ENCODE results near the gene WRAP53. TPM values are rescaled to one million over a fixed set of nuclear protein-coding genes. Genes with fewer than 3 reads are reported as not detected.

The WRAP53 gene
- polyA plus RNA-seq, 1 donor = 13.1 TPM

DNA sequence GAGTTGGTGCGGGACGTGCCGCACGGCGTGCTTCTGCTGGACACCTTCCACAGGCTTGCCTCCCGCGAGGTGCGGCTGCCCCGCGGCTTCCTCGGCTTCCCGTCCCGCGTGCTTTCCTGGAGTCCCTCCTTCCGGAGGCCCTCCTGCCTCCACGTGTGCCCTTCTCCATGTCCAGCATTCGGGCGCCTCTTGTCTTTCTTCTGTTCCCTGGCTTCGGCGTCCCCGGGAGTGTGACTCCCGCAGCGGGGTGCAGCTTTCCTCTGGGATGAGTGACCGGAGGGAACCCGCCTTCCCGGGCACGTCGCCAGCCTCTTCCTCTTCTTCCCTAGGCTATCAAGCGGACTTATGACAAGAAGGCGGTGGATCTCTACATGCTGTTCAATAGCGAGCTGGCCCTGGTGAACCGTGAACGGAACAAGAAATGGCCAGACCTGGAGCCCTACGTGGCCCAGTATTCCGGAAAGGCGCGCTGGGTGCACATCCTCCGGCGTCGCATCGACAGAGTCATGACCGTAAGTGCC is 52.3 kb downstream of the WRAP53 start:
- DNase-seq = no peak

DNA sequence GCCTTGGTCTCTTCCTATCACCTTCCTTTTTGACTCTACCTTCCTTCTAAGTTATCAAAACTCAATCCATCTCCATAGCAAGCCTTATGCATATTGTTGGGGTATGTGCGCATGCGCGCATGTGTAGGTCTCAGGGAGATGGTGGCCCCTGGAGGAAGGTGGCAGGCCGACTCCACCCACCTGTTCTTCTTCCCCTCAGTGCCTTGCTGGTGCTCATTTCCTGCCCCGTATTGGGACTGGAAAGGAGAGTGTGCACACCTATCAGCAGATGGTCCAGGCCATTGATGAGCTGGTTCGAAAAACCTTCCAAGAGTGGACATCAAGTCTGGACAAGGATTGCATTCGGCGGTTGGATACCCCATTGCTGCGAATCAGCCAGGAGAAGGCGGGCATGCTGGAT is 54.5 kb downstream of the WRAP53 start:
- DNase-seq = no peak

DNA sequence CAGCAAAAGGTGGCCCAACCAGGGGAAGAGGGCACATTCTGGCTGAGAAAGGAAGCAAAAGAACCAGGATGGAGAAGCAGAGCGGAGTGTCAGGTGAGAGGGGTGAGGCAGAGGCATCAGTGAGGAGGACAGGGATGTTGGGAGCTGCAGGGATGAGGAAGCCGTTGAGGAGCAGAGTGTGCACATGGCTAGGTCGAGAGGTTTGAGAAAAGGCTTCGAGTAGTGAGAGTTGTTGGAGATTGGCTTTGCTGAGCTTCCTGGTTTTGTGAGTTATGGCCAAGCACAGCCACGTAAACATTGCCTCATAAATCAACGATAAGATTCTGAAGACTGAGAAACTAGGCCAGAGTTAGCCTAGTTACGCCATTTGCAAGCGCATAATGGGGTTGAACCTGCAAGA is 56.1 kb downstream of the WRAP53 start:
- DNase-seq = peak; percentile 24

DNA sequence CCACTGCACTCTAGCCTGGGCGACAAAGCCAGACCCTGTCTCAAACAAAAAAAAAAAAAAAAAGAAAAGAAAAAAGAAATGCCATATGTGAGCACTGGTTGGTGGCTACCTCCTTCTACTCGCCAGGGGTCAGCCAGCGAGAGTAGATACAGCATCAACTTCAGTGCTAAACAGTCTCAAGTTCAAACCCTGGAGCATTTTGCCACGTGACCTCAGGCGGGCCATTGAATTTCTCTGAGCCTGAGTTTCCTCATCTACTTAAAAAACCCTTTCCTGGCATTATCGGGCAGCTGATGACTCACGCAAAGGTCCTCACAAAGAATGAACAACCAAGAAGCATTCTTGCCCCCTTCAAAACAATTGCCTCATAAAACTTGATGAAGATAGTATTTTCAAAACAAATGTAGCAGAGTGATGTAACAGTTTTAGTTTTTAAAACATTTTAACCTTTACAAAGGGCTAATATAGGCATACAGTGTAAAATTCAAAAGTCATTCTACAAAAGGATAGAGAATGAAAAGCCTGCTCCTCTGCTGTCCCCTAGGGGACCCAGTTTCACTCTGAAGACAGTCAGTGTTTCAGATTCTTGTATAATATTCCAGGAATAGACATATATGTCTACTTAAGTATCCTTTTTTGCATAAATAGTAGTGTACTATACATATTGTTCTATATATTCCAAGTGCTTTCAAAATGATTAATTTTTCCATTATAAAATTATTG is 57.6 kb downstream of the WRAP53 start:
- no peak for DNase-seq

DNA sequence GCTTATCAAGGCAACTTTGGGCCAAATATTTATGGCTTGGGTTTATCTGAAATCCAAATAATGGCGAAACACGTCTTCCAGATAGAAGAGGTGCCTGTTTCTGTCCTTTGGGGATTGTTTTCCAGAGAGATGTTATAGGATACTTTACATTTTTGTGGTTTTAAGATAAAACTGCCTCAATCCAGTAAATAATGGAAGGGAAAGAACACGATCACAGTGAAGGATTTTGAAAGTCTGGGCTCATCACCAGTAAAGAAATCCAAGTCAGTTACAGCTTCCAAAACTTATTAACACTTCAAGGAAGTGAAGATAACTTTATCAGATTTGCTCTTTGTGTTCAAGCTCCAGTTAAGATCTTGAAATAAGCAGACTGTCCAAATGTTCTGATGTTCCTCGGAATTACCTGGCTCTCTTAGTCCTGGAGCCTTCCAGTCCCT is 59.4 kb downstream of the WRAP53 start:
- no peak for DNase-seq

DNA sequence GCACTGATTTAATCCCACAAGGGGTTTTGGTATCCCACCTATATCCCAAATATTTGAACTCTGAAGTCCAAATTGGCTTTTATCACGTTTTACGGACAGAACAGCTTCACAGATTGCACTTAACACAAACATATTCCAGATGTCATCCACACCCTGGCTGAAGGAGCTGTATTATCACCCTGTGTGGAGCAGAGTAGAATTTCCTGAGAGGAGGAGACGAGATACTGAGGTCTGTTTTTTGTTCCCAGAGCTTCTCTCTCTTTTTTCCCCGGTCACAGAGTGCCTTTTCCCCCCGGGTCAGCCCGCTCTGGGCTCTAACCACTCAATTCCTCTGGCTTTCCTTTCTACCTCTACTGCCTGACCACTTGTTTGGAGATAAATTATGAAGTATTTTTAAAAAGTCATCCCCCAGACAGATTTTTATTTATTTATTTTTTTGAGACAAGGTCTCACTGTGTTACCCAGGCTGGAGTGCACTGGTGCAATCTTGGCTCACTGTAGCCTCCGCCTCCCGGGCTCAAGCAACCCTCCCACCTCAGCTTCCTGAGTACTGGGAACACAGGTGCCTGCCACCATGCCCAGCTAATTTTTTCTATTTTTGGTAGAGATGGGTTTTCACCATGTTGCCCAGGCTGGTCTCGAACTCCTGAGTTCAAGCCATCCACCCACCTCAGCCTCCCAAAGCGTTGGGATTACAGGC is 59.9 kb downstream of the WRAP53 start:
- DNase-seq = no peak

DNA sequence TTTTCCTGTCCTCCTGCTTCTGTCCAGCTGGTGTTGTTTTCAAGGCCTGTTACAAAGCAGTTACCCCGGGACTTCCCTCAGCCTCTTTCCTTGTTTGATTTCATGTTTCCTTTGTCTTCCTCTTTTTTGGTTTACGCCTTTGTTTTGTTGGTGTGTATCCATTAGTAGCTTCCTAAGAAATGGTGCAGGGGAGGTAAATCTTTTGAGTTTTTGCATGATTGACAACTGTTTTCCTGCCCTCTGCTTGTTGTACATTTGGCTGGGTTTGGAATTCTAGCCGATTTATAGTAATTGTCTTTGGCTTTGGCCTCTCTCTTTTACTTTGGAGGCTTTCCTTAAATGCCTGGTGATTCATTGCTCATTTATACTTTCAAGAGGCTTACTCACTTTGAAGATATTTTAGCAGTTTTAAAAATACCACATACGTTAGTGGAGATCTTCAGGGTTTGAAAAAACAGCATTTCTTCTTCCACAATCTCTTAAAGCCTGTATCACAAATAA is 62.1 kb downstream of the WRAP53 start:
- no peak for DNase-seq

Other genes with a start within 250 kb of the WRAP53 start
- gene FGF11, start 249.0 kb upstream of the WRAP53 start, polyA plus RNA-seq (ENCODE audit: insufficient read length) = 6.1 TPM
- 10.5 TPM for gene CHRNB1, start 243.4 kb upstream of the WRAP53 start, polyA plus RNA-seq (ENCODE audit: insufficient read length)
- gene ZBTB4, start 208.8 kb upstream of the WRAP53 start, polyA plus RNA-seq (ENCODE audit: insufficient read length) = 39.3 TPM
- gene SLC35G6, start 207.0 kb upstream of the WRAP53 start, polyA plus RNA-seq (ENCODE audit: insufficient read length) = 0.45 TPM
- gene POLR2A, start 204.1 kb upstream of the WRAP53 start, polyA plus RNA-seq (ENCODE audit: insufficient read length) = 141 TPM
- 17.7 TPM for gene TNFSF12, start 139.4 kb upstream of the WRAP53 start, polyA plus RNA-seq (ENCODE audit: insufficient read length)
- gene TNFSF13, start 129.7 kb upstream of the WRAP53 start, polyA plus RNA-seq (ENCODE audit: insufficient read length) = 13.2 TPM
- 90.9 TPM for gene SENP3, start 126.6 kb upstream of the WRAP53 start, polyA plus RNA-seq (ENCODE audit: insufficient read length)
- gene CD68, start 108.8 kb upstream of the WRAP53 start, polyA plus RNA-seq (ENCODE audit: insufficient read length) = 56.8 TPM
- gene MPDU1, start 104.6 kb upstream of the WRAP53 start, polyA plus RNA-seq (ENCODE audit: insufficient read length) = 119 TPM
- gene SOX15, start 98.4 kb upstream of the WRAP53 start, polyA plus RNA-seq (ENCODE audit: insufficient read length) = 3.0 TPM
- gene FXR2, start 73.6 kb upstream of the WRAP53 start, polyA plus RNA-seq (ENCODE audit: insufficient read length) = 54.8 TPM
- 136 TPM for gene SAT2, start 60.7 kb upstream of the WRAP53 start, polyA plus RNA-seq (ENCODE audit: insufficient read length)
- 2.8 TPM for gene SHBG, start 58.3 kb upstream of the WRAP53 start, polyA plus RNA-seq (ENCODE audit: insufficient read length)
- 20.5 TPM for gene ATP1B2, start 37.6 kb upstream of the WRAP53 start, polyA plus RNA-seq (ENCODE audit: insufficient read length)
- 76.3 TPM for gene TP53, start 987 bp upstream of the WRAP53 start, polyA plus RNA-seq (ENCODE audit: insufficient read length)
- gene EFNB3, start 16.7 kb downstream of the WRAP53 start, polyA plus RNA-seq (ENCODE audit: insufficient read length) = 21.3 TPM
- gene DNAH2, start 29.3 kb downstream of the WRAP53 start, polyA plus RNA-seq (ENCODE audit: insufficient read length) = 0.52 TPM
- 20.5 TPM for gene KDM6B, start 145.7 kb downstream of the WRAP53 start, polyA plus RNA-seq (ENCODE audit: insufficient read length)
- gene TMEM88, start 166.6 kb downstream of the WRAP53 start, polyA plus RNA-seq (ENCODE audit: insufficient read length) = 18.3 TPM
- gene NAA38, start 169.1 kb downstream of the WRAP53 start, polyA plus RNA-seq (ENCODE audit: insufficient read length) = 70.0 TPM
- 29.7 TPM for gene CYB5D1, start 169.5 kb downstream of the WRAP53 start, polyA plus RNA-seq (ENCODE audit: insufficient read length)
- gene CHD3, start 200.3 kb downstream of the WRAP53 start, polyA plus RNA-seq (ENCODE audit: insufficient read length) = 195 TPM
- gene RNF227, start 227.8 kb downstream of the WRAP53 start, polyA plus RNA-seq (ENCODE audit: insufficient read length) = 4.5 TPM
- 12.3 TPM for gene KCNAB3, start 241.4 kb downstream of the WRAP53 start, polyA plus RNA-seq (ENCODE audit: insufficient read length)
- gene TRAPPC1, start 243.5 kb downstream of the WRAP53 start, polyA plus RNA-seq (ENCODE audit: insufficient read length) = 125 TPM
- 67.3 TPM for gene CNTROB, start 243.7 kb downstream of the WRAP53 start, polyA plus RNA-seq (ENCODE audit: insufficient read length)

Data from left kidney (tissue), 2 donors.